Measurements from ENCODE around the gene CEBPG.

DNA sequence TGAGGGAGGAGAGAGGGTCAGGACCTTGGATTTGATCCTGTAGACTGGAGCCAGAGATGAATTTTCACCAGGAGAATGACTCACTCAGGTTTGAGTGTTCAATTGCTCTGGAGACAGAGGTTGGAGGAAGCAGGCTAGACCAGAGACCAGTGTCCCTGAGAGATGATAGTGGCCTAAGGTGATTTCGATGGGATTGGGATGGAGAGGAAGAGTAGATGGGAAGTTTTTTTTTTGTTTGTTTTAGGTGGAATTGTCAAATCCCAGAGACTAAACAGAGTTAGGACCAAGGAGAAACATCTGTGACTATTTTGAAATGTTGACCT is 2.3 kb downstream of the CEBPG start:
- TF ChIP-seq, protein P1, sequence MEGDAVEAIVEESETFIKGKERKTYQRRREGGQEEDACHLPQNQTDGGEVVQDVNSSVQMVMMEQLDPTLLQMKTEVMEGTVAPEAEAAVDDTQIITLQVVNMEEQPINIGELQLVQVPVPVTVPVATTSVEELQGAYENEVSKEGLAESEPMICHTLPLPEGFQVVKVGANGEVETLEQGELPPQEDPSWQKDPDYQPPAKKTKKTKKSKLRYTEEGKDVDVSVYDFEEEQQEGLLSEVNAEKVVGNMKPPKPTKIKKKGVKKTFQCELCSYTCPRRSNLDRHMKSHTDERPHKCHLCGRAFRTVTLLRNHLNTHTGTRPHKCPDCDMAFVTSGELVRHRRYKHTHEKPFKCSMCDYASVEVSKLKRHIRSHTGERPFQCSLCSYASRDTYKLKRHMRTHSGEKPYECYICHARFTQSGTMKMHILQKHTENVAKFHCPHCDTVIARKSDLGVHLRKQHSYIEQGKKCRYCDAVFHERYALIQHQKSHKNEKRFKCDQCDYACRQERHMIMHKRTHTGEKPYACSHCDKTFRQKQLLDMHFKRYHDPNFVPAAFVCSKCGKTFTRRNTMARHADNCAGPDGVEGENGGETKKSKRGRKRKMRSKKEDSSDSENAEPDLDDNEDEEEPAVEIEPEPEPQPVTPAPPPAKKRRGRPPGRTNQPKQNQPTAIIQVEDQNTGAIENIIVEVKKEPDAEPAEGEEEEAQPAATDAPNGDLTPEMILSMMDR (IDR thresholded peaks at IDR 0.05) = no peak
- no peak for TF ChIP-seq EZH2 (IDR thresholded peaks at IDR 0.05; ENCODE audit: borderline replicate concordance, insufficient read depth, low read depth, low read length, poor library complexity, severe bottlenecking)

All from B cell (primary cell).